SK-N-SH (cell line): ENCODE data around the gene SNX20.

Experiments
- EZH2phosphoT487 ChIP-seq: fragments of 200-600 bp; sonication (generic); IDR thresholded peaks from 2 replicates; pipeline ENCODE4 v1.6.1; 2017; ENCODE audit warnings: low read depth, mixed run types, mild to moderate bottlenecking, antibody characterized with exemption, moderate library complexity, borderline replicate concordance
- FOXJ3 ChIP-seq: sonication (generic); formaldehyde crosslinking; IDR thresholded peaks from 2 replicates; pipeline ENCODE4 v1.5.1; 2020; ENCODE audit warnings: mild to moderate bottlenecking, missing genetic modification reagents
- GATA2 ChIP-seq: sonication (generic); formaldehyde crosslinking; IDR thresholded peaks from 2 replicates; pipeline ENCODE4 v1.5.0; 2020; ENCODE audit warnings: mild to moderate bottlenecking, missing genetic modification reagents
- JUND ChIP-seq: IDR thresholded peaks from 2 replicates; pipeline ENCODE4 v1.4.0; 2012
- RXRA ChIP-seq: IDR thresholded peaks from 2 replicates; pipeline ENCODE4 v1.4.0; 2012; ENCODE audit warnings: low read depth, mild to moderate bottlenecking, borderline replicate concordance
- SMC3 ChIP-seq: IDR thresholded peaks from 2 replicates; pipeline ENCODE4 v1.6.1; 2012; ENCODE audit warnings: low read depth, low read length, improper control_type of control experiment

DNA sequence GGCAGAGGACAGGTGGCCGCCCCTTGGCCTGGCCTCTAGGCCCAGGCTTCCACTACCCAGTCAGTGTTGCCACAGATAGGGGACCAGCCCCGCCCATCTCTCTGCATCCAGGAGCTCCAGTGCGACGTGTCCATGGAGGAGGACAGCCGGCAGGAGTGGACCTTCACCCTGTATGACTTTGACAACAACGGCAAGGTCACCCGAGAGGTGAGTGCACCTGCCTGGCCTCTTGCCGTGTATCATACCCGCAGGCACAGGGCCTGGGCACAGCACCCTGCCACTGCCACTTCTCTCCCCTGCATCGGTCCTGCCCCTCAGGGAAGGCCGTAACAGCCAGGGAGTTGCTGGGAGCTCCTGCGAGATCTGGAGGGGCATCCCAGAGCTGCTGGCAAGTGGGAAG is 55.7 kb downstream of the SNX20 start:
- no peak for TF ChIP-seq SMC3
- no peak for TF ChIP-seq RXRA
- no peak for TF ChIP-seq JUND
- no peak for TF ChIP-seq EZH2phosphoT487
- no peak for TF ChIP-seq GATA2 (CRISPR knock-in tag)
- no peak for TF ChIP-seq FOXJ3 (CRISPR knock-in tag)
